IPS-18c (cell line): ENCODE results near the gene TPTE2.
"Not testable (repeated sequence)": the region's sequence is repeated elsewhere in the genome, so short reads cannot be mapped to it uniquely, and the experiment has no call there.

ENCODE experiments used
- H3K4me3 ChIP-seq: 2 replicates; pipeline ENCODE4 v1.7.0; 2013; ENCODE audit warnings: low read depth, mild to moderate bottlenecking, low read length, moderate library complexity; ENCODE audit not compliant: insufficient read depth
- H3K9me3 ChIP-seq: one replicate; pipeline ENCODE4 v1.6.1; 2013; ENCODE audit warnings: mild to moderate bottlenecking, low read length, moderate library complexity; ENCODE audit not compliant: control insufficient read depth, insufficient read depth

Gene TPTE2

GRCh38 chr13:19561127-19561582 lies at the start of gene TPTE2:
Gene TPTE2, minus strand, starts transcription at chr13:19561532. Its CDS starts 58,298 bp downstream, at chr13:19503234.
- not testable (repeated sequence) for H3K9me3 ChIP-seq, H3K4me3 ChIP-seq

DNA sequence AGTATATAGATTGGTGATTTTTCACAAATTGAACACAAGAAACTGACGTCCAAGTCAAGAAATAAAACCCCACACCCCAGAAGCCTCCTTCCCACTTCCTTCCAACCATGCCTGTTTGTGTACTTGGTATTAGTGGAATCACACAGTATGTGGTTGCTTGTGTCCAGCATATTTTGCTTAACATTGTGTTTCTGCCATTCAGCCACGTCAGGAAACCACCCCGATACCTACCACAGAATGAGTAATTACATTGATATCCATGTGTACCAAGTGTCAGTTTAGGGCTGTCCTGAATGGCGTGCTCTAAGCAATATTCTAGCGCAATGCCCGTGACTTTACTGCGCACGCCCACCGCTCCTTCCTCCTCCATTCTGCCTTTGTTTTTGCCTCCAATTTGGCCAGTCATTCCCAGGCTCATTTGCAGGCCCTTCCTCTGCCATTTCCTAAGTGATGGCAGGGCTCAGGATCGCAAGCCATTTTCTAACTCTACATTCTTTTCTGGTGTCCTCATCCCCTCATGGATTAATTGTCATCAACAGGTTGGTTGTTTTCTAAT lies 46.3 kb upstream of the TPTE2 start:
- H3K4me3 ChIP-seq, result no peak overlapping the region

DNA sequence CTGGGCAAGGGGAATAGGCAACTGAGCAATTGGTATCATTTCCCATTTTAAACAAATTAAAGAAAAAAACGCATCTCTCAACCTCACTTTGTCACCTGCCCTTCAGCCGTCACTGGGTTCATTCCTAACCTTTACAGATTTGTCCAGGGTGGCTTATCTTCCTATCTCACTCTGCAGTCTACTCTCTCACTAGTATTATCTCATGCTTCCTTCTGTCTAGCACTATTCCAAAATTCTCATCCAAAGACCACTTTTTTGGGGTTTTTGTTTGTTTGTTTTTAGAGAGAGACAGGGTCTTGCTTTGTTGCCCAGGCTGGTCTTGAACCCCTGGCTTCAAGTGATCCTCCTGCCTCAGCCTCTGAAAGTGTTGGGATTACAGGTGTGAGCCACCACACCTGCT lies 45.4 kb upstream of the TPTE2 start:
- Histone ChIP-seq H3K9me3 (peaks cover 4% of the 10 kb centered on the region), H3K4me3 (no peak overlapping the region)

More for the DNA sequence above, 46.3 kb upstream of the TPTE2 start:
- peaks cover 4% of the 10 kb centered on the region for H3K9me3 ChIP-seq

DNA sequence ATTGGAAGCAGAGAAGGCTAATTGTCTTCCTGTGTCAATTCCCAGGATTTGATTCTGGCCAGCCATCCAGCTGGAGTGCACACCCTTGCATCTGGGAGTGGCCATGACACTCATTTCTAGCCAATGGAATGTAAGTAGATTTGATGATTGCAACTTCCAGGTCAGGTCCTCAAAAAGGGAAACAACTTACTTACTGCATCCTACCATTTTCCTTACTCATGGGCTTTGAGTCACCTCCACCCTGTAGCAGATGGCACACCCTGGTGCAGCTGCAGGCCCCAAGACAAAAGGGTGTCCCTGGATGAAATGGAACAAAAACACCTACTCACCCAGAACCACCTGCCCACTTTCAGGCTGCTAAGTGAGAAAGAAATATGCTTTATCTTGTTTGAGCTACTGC lies 44.8 kb upstream of the TPTE2 start:
- Histone ChIP-seq H3K9me3 (peaks cover 4% of the 10 kb centered on the region), H3K4me3 (no peak overlapping the region)

DNA sequence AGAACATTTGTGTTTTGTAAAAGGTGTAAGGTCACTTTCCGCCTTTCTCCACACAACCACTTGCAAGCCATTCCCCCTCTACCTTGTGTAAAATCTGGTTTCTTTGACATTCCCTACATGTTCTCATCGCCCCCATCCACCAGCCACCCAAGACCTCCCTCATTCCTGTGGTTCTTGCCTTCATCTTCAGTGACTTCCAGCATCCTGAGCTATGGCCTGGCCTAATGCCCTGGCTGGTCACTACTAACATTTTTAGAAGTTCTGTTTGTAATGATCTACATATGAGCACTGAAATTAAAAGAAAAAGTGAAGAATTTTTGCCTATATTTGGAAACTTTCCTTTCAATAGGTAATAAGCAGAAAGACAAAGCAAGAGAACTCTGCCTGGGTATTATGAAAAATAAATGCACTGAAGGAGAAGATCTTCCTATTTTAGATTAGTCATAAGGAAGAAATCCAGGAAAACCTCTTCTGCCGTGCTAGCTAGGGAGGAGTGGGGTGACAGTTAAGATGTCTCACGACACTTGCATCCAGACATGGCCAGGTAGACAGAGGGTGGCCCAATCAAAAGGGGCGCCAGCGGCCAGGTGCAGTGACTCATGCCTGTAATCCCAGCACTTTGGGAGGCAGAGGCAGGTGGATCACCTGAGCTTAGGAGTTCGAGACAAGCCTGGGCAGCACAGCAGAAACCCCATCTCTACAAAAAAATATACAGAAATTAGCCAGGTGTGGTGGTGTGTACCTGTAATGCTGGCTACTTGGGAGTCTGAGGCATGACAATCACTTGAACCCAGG lies 44.0 kb upstream of the TPTE2 start:
- H3K4me3 ChIP-seq, result no peak overlapping the region
- peaks cover 4% of the 10 kb centered on the region for H3K9me3 ChIP-seq

DNA sequence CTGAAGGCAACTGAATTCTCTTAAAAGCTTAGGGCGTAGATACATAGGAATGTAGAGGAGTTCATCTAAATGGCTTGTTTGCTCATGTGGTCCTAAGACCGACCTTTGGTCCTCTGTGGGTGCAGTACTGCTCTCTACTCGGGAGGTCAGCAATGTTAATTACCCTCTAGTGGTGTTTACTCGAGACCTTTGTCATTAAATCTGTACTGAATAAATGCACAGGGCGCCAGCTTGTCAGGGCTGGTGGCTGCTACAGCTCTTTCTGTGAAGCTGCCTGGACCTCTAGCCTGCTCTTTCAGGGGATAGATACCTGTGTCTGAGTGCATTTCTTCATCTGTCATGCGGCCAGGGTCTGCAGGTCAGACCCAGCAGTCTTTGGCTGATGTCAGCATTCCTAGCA lies 43.0 kb upstream of the TPTE2 start:
- Histone ChIP-seq H3K4me3 (no peak overlapping the region), H3K9me3 (peaks cover 4% of the 10 kb centered on the region)

GRCh38 chr13:19601749-19602725 lies 40.7 kb upstream of the TPTE2 start:
- peak overlapping the region; percentile 47 for H3K4me3 ChIP-seq
- peaks cover 4% of the 10 kb centered on the region for H3K9me3 ChIP-seq

DNA sequence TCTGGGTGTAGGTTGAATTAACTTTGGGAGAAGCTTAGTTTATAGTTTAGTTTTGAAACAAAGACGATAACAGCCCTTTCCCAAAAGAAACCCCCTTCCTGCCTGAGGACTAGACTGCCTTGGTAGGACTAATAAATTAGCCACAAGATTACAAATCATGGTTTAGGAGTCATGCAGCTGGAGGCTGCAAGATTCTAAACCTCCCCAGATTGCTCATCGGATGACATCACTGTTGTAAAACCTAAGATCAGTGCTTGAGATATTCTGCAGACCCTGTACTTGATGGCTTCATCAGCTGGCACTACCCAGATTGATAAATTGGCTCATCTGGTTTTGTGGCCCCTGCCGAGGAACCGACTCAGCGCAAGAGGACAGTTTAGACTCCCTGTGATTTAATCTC lies 36.2 kb upstream of the TPTE2 start:
- Histone ChIP-seq H3K9me3 (no peaks in the 10 kb centered on the region), H3K4me3 (no peak overlapping the region)

GRCh38 chr13:19596960-19597361 lies 35.6 kb upstream of the TPTE2 start:
- no peak overlapping the region for H3K4me3 ChIP-seq
- H3K9me3 ChIP-seq, result no peaks in the 10 kb centered on the region

- H3K9me3 ChIP-seq, result no peaks in the 10 kb centered on the region
- H3K4me3 ChIP-seq, result no peak overlapping the region
Observed at GRCh38 chr13:19596086-19596485, 34.8 kb upstream of the TPTE2 start.

DNA sequence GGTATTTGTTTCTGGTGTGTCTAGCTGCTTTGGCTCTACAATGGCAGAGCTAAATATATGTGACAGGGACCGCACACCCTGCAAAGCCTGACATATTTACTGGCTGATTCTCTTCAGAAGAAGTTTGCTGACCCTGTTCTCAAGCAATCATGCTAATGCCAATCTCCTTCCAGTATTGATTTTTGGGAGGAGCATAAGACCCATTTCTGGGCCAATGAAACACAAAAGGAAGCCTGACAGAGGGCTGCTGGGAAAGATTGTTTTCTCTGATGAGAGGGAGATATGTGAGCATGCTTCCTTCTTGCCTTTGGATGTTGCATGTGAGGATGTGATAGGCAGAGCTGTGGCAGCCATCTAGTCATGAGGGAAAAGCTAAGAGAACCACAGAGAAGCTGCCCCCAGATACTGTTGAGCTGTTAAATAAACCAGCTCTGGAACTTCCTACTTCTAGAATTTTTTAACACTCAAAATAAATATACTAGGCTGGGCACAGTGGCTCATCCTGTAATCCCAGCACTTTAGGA lies 31.4 kb upstream of the TPTE2 start:
- H3K4me3 ChIP-seq, result no peak overlapping the region
- H3K9me3 ChIP-seq, result no peaks in the 10 kb centered on the region

DNA sequence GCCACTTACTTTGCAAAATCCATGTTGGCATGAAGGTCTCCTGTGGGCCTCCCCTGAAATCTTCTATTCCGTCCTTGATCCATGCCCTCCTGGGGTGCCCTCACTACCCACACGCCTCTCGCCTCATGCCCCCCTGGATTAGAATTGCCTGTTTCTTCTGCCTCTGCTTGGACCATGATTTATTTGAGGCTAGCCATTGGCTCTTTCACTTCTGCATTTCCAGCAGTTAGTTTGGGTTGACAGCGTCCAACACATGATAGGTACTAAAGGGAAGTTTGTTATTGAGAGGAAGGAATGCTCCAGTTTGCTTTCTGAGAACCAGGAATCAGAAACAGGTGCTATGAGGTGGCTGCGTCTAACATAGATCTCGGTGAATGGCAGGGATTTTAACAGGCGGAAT lies 30.5 kb upstream of the TPTE2 start:
- Histone ChIP-seq H3K4me3 (no peak overlapping the region), H3K9me3 (no peaks in the 10 kb centered on the region)

DNA sequence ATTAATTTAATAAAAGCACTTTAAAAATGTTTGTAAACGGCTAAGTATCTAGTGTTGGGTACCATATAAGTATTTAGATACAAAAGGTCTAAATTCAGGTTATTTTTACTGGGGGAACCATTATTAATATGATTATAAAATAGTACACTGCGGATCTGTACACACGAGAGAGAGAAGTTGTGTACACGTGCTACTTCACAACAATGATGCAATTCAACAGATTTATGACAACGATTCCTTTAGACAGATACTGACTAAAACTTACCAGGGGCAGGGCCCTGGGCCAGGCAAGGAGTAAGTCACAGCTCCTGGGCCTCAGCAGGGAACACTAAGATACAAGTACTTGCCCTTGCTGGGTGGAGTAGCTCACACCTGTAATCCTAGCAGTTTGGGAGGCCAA lies 29.1 kb upstream of the TPTE2 start:
- Histone ChIP-seq H3K9me3 (no peaks in the 10 kb centered on the region), H3K4me3 (no peak overlapping the region)

GRCh38 chr13:19589312-19589711 lies 28.0 kb upstream of the TPTE2 start:
- no peaks in the 10 kb centered on the region for H3K9me3 ChIP-seq
- H3K4me3 ChIP-seq, result no peak overlapping the region

GRCh38 chr13:19587635-19588300 lies 26.4 kb upstream of the TPTE2 start:
- Histone ChIP-seq H3K9me3 (no peaks in the 10 kb centered on the region), H3K4me3 (no peak overlapping the region)

- Histone ChIP-seq H3K4me3 (peak overlapping the region; percentile 26; the same call in 1 of the 2 replicates), H3K9me3 (no peaks in the 10 kb centered on the region)
Observed at GRCh38 chr13:19586904-19587634, 25.7 kb upstream of the TPTE2 start.
